Common myeloid progenitor, CD34-positive (primary cell): ENCODE measurements around the gene C5orf22.
"Not testable (repeated sequence)": the region's sequence is repeated elsewhere in the genome, so short reads cannot be mapped to it uniquely, and the experiment has no call there.

Experiments used
- CTCF ChIA-PET: fragments of 350-600 bp; sonication (Branson Sonifier 250); formaldehyde crosslinking; loops from one replicate; lab custom pipeline; 2021; ENCODE audit warnings: antibody characterized with exemption; lab: Charles Lee
- POLR2A ChIA-PET: fragments of 350-600 bp; sonication (Branson Sonifier 250); formaldehyde crosslinking; loops from one replicate; lab custom pipeline; 2021; ENCODE audit warnings: antibody characterized with exemption; lab: Charles Lee
- DNase-seq, 3 donors: peaks; one replicate each; pipeline versions ENCODE4 v3.0.0 to v3.0.0-alpha.2; 2013
- H3K27ac ChIP-seq, 2 experiments: 1 replicate in 1 of 2; 2 replicates in 1 of 2; pipeline ENCODE4 v1.7.0; 2013; ENCODE audit warnings: inconsistent platforms in 2 of 2, low read length in 2 of 2, mild to moderate bottlenecking in 2 of 2, low read depth in 1 of 2, moderate library complexity in 1 of 2; ENCODE audit not compliant: severe bottlenecking in 2 of 2, insufficient read depth in 1 of 2, poor library complexity in 1 of 2
- H3K27me3 ChIP-seq, 5 experiments: replicated peaks in 2 of 5; 1 replicate in 3 of 5; 2 replicates in 2 of 5; pipeline versions ENCODE4 v1.6.1 to v1.7.0; 2013; ENCODE audit warnings: low read length in 4 of 5, mild to moderate bottlenecking in 2 of 5, moderate library complexity in 2 of 5, inconsistent platforms in 1 of 5; ENCODE audit not compliant: insufficient read depth in 5 of 5, control insufficient read depth in 4 of 5
- H3K36me3 ChIP-seq, 4 experiments: 1 replicate in 2 of 4; 2 replicates in 2 of 4; pipeline versions ENCODE4 v1.6.1 to v1.7.0; 2013; ENCODE audit warnings: low read length in 3 of 4, control low read depth in 1 of 4, mild to moderate bottlenecking in 1 of 4; ENCODE audit not compliant: control insufficient read depth in 4 of 4, insufficient read depth in 4 of 4
- H3K4me1 ChIP-seq, 4 experiments: 1 replicate in 3 of 4; 2 replicates in 1 of 4; pipeline versions ENCODE4 v1.6.1 to v1.7.1; 2013; ENCODE audit warnings: low read length in 3 of 4, mild to moderate bottlenecking in 3 of 4, control low read depth in 1 of 4, inconsistent platforms in 1 of 4, moderate library complexity in 1 of 4; ENCODE audit not compliant: control insufficient read depth in 4 of 4, insufficient read depth in 4 of 4; ENCODE audit errors: control extremely low read depth in 1 of 4
- H3K4me3 ChIP-seq, 7 experiments: 1 replicate in 4 of 7; 2 replicates in 3 of 7; pipeline versions ENCODE4 v1.5.1 to v1.7.0; 2013; ENCODE audit warnings: mild to moderate bottlenecking in 7 of 7, low read length in 6 of 7, moderate library complexity in 6 of 7, inconsistent platforms in 2 of 7, low read depth in 2 of 7, control low read depth in 1 of 7; ENCODE audit not compliant: insufficient read depth in 4 of 7, control insufficient read depth in 1 of 7; ENCODE audit errors: extremely low read depth in 1 of 7
- H3K9me3 ChIP-seq, 5 experiments: 1 replicate in 4 of 5; 2 replicates in 1 of 5; pipeline versions ENCODE4 v1.6.1 to v1.7.1; 2013; ENCODE audit warnings: low read length in 4 of 5, mild to moderate bottlenecking in 2 of 5, inconsistent platforms in 1 of 5, low read depth in 1 of 5, moderate library complexity in 1 of 5; ENCODE audit not compliant: control insufficient read depth in 4 of 5, insufficient read depth in 2 of 5; ENCODE audit errors: control extremely low read depth in 1 of 5
- WGBS: methylation state at CpG from one replicate; pipeline ENCODE4 v1.1.5; 2013; ENCODE audit not compliant: insufficient coverage; 5-methylcytosine and 5-hydroxymethylcytosine counted together

Gene C5orf22

DNA sequence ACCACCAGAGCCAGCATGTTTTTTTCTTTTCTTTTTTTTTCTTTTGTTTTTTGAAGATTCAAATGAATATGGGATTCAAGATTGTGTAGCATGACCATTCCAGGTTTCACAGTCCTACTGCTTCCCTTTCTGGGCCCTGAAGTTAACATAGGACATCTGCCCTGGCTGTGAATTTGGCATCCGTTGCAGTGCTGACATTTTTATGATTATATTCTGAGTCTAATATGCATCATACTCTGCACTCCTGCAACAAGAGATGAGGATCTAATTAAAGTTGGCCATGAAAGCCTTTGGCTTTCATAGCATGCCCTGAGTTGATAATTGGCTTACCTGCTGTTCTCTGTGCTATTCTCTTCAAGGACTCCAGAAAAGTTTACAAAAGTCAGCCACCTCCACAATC lies 29.8 kb downstream of the C5orf22 start:
- Histone ChIP-seq H3K27ac (no peak overlapping the region), H3K9me3 (no peaks in the 10 kb centered on the region), H3K4me3 (no peak overlapping the region), H3K27me3 (no peaks in the 10 kb centered on the region), H3K4me1 (peaks cover 0 to 11% (median 3%) of the 10 kb centered on the region in 4 experiments), H3K36me3 (peaks cover 0 to 2% (median 0%) of the 10 kb centered on the region in 4 experiments)
- CTCF ChIA-PET: no interaction called here
- POLR2A ChIA-PET: interaction anchor here (0.7 kb wide), 1 partner anchor 483 kb away, joined by 9 read pairs; no protein-coding TSS in a partner anchor
- no peak for DNase-seq
- no CpG with 5 or more reads among the region's 1 CpG for whole genome bisulfite sequencing

DNA sequence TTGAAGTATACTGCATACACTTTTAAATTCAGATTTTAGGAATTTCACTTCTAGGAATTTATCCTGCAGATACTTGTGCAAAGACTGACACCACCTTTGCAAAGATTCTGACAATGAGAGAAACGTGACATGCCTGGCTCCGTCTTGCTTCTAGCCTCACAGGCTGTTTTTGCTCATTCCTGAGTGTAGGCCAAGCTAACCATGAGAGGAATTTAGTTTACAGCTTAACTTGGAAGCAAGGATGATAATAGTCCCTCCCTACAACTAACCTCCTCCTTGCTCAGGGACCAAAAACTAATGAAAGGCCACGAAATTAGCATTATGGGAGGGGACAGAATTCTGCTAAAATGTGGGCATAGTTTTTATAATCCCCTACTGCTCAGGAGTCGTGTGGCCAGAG lies 31.1 kb downstream of the C5orf22 start:
- ChIA-PET POLR2A (no interaction called here), CTCF (interaction anchor here (1.2 to 1.6 kb wide), 2 partner anchors 19 to 246 kb away, joined by 3 to 5 read pairs; no protein-coding TSS in a partner anchor)
- Histone ChIP-seq H3K9me3 (no peaks in the 10 kb centered on the region), H3K36me3 (no peaks in the 10 kb centered on the region), H3K4me3 (no peak overlapping the region), H3K27ac (no peak overlapping the region), H3K27me3 (no peaks in the 10 kb centered on the region), H3K4me1 (peaks cover 0 to 11% (median 3%) of the 10 kb centered on the region in 4 experiments)
- 60% methylated on average over 1 of the region's 4 CpGs for WGBS
- peak in 1 of 3 donors; percentile 36 for DNase-seq

DNA sequence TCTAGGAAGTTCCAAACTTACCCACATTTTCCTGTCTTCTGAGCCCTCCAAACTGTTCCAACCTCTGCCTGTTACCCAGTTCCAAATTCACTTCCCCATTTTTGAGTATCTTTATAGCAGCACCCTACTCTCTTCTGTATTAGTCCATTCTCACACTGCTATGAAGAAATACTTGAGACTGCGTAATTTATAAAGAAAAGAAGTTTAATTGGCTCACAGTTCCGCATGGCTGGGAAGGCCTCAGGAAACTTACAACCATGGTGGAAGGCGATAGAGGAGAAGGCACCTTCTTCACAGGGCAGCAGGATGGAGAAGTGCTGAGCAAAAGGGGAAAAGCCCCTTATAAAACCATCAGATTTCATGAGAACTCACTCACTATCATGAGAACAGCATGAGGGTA lies 34.3 kb downstream of the C5orf22 start:
- H3K36me3 ChIP-seq, H3K9me3 ChIP-seq, CTCF ChIA-PET, H3K27ac ChIP-seq, H3K4me3 ChIP-seq, POLR2A ChIA-PET, H3K27me3 ChIP-seq: not testable (repeated sequence)
- H3K4me1 ChIP-seq: peaks cover 0 to 11% (median 3%) of the 10 kb centered on the region in 4 experiments
- peak in 1 of 3 donors; percentile 18 for DNase-seq
- no CpG with 5 or more reads among the region's 3 CpGs for WGBS

DNA sequence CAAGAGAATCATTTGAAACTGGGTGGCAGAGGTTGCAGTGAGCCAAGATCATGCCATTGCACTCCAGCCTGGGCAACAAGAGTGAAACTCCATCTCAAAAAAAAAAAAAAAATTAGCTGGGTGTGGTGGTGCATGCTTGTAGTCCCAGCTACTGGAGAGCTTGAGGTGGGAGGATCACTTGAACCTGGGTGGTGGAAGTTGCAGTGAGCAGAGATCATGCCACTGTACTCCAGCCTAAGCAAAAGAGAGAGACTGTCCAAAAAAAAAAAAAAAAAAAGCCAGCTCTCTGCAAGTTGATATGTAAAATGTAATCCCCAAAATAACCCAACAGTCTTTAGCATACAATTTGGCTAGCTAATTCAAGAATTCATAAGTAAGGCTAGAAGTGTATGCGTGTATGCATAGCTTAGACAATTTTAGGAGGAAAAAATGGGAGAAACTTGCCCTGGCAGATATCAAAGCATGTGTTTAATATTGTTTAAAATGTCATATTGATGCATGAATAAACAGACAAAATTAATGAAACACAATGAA lies 36.3 kb downstream of the C5orf22 start:
- CTCF ChIA-PET: interaction anchor here (0.6 kb wide), 1 partner anchor 467 kb away, joined by 3 read pairs; no protein-coding TSS in a partner anchor
- Histone ChIP-seq H3K36me3 (no peaks in the 10 kb centered on the region), H3K27me3 (no peaks in the 10 kb centered on the region), H3K9me3 (no peaks in the 10 kb centered on the region), H3K27ac (no peak overlapping the region), H3K4me1 (peaks cover 0 to 4% (median under 1%) of the 10 kb centered on the region in 4 experiments), H3K4me3 (no peak overlapping the region)
- POLR2A ChIA-PET: no interaction called here
- no CpG with 5 or more reads among the region's 1 CpG for WGBS
- no peak for DNase-seq

DNA sequence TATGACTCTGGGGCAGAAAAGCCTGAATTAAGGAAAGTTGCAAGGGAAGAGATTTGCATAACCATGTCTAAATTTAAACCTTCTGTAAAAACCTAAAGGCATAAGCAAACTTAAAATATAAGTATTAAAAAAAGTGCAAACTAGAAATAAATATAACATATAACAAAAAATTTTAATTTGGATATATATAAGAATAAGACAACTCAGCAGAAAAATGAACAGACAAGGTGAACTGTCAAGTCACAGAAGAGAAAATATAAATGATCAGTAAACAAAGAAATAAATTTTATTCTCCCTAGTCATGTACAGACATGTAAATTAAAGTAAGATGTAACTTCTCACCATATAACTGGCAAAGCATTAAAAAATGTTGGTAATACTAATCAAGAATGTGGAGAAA lies 37.0 kb downstream of the C5orf22 start:
- ChIA-PET CTCF (no interaction called here), POLR2A (no interaction called here)
- no peak overlapping the region for H3K27ac ChIP-seq
- H3K4me1 ChIP-seq: peaks cover 0 to 3% (median 0%) of the 10 kb centered on the region in 4 experiments
- H3K4me3 ChIP-seq: no peak overlapping the region
- no peak for DNase-seq
- H3K27me3 ChIP-seq: no peaks in the 10 kb centered on the region
- no peaks in the 10 kb centered on the region for H3K9me3 ChIP-seq
- H3K36me3 ChIP-seq: no peaks in the 10 kb centered on the region

DNA sequence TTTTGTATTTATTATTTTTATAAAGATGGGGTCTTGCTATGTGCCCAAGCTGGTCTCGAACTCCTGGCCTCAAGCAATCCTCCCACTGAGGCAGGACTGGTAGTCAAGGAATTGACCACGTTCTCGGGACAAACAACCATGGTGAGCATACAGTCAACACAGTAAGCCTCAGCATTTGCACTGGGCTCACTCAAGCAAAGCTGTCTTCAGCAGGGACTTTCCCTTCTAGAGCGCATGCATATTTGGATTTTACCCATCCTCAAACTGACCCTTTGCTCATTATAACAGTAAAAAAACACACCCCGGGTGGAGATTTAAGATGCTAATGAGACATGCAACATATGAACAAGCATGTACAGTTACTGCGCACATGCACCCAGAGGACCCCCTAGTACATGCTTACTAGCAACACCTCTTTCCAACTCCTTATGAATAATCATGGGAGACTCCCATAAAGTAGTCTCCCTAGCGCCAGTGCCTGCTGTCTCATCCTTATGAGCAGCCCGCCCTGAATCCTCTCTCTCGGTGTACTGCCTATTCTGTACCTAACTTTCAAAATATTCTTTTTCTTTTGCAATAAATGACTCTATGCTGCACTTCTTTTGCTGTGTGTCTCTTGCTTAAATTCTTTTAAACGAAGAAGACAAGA lies 41.5 kb downstream of the C5orf22 start:
- Histone ChIP-seq H3K27me3 (no peaks in the 10 kb centered on the region), H3K9me3 (no peaks in the 10 kb centered on the region), H3K4me3 (no peak overlapping the region), H3K36me3 (no peaks in the 10 kb centered on the region), H3K27ac (no peak overlapping the region), H3K4me1 (peaks cover 0 to 2% (median under 1%) of the 10 kb centered on the region in 4 experiments)
- DNase-seq: no peak
- ChIA-PET POLR2A (interaction anchor here (0.6 kb wide), 1 partner anchor 522 kb away, joined by 6 read pairs; no protein-coding TSS in a partner anchor), CTCF (interaction anchor here (1.1 to 1.2 kb wide), 2 partner anchors 14 to 235 kb away, joined by 3 to 4 read pairs; no protein-coding TSS in a partner anchor)
- 100% methylated on average over 8 of the region's 10 CpGs for WGBS

DNA sequence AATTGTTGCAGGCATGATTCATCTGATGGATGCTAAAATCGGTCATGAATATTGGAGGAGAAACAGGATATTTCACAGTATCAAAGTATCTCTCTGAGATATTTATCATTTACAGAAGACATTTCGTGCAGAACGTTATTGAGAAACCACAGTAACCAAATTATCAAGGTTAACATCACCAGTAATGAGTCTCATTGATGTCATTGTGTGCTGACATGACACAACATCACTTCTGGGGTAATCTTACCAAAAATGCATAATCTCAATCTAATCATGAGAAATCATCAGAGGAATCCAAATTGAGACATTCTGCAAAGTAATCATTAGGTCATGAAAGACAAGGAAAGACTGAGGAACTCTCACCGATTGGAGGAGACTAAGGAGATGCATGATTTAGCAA lies 42.7 kb downstream of the C5orf22 start:
- Histone ChIP-seq H3K36me3 (no peaks in the 10 kb centered on the region), H3K9me3 (no peaks in the 10 kb centered on the region), H3K27ac (no peak overlapping the region), H3K27me3 (no peaks in the 10 kb centered on the region), H3K4me3 (no peak overlapping the region), H3K4me1 (peaks cover 0 to 2% (median under 1%) of the 10 kb centered on the region in 4 experiments)
- WGBS: 79% methylated on average over 3 of the region's 4 CpGs
- no peak for DNase-seq
- POLR2A ChIA-PET: no interaction called here
- CTCF ChIA-PET: interaction anchor here (1.1 to 1.2 kb wide), 2 partner anchors 15 to 234 kb away, joined by 3 to 4 read pairs; no protein-coding TSS in a partner anchor
